HepG2 (cell line): Measurements from ENCODE around the gene NEDD8. TPM values are rescaled to one million over a fixed set of nuclear protein-coding genes. Genes with fewer than 3 reads are reported as not detected.

Experiments
- CBX2 ChIP-seq, 2 experiments: fragments of 200-600 bp in 1 of 2; sonication (generic); formaldehyde crosslinking in 1 of 2; IDR thresholded peaks; 2 replicates each; pipeline versions ENCODE4 v1.7.0 to v1.8.1; 2018 to 2022; ENCODE audit warnings: low read depth in 2 of 2, low read length in 1 of 2, mild to moderate bottlenecking in 1 of 2, missing genetic modification reagents in 1 of 2
- CEBPG ChIP-seq: IDR thresholded peaks from 2 replicates; pipeline ENCODE4 v1.6.1; 2016
- CHD4 ChIP-seq: fragments of 200-600 bp; sonication (generic); IDR thresholded peaks from 2 replicates; pipeline ENCODE4 v1.7.0; 2017; ENCODE audit warnings: mild to moderate bottlenecking, low read length, borderline replicate concordance
- ESRRA ChIP-seq: sonication (generic); formaldehyde crosslinking; IDR thresholded peaks from 2 replicates; pipeline ENCODE4 v1.5.1; 2020; ENCODE audit warnings: mild to moderate bottlenecking, low read depth, missing genetic modification reagents
- IRX3 ChIP-seq: sonication (generic); formaldehyde crosslinking; IDR thresholded peaks from 2 replicates; pipeline ENCODE4 v1.8.1; 2023; ENCODE audit warnings: mild to moderate bottlenecking, low read depth, missing genetic modification reagents, borderline replicate concordance
- MAX ChIP-seq: IDR thresholded peaks from 2 replicates; pipeline ENCODE4 v1.6.1; 2012; ENCODE audit warnings: inconsistent platforms
- MLLT10 ChIP-seq: sonication (generic); formaldehyde crosslinking; IDR thresholded peaks from 2 replicates; pipeline ENCODE4 v1.4.0; 2020; ENCODE audit warnings: missing genetic modification reagents
- NCOA1 ChIP-seq: sonication (generic); formaldehyde crosslinking; IDR thresholded peaks from 2 replicates; pipeline ENCODE4 v1.9.0; 2021; ENCODE audit warnings: missing genetic modification reagents
- PHF21A ChIP-seq: sonication (generic); formaldehyde crosslinking; IDR thresholded peaks from 2 replicates; pipeline ENCODE4 v1.5.0; 2020; ENCODE audit warnings: mild to moderate bottlenecking, missing genetic modification reagents
- POLR2A ChIP-seq, 2 experiments: IDR thresholded peaks; 2 replicates each; pipeline ENCODE4 v1.6.1; 2011; ENCODE audit warnings: low read depth in 2 of 2, low read length in 2 of 2, mild to moderate bottlenecking in 1 of 2, moderate library complexity in 1 of 2; ENCODE audit not compliant: insufficient read depth in 1 of 2
- RFXANK ChIP-seq: IDR thresholded peaks from 2 replicates; pipeline ENCODE4 v1.6.1; 2016
- ZC3H4 ChIP-seq: sonication (generic); formaldehyde crosslinking; IDR thresholded peaks from 2 replicates; pipeline ENCODE4 v1.4.0; 2020; ENCODE audit warnings: missing genetic modification reagents, borderline replicate concordance
- ZFP36L1 ChIP-seq: sonication (generic); formaldehyde crosslinking; IDR thresholded peaks from 2 replicates; pipeline ENCODE4 v1.8.0; 2022; ENCODE audit warnings: mild to moderate bottlenecking, missing genetic modification reagents, moderate library complexity
- ZFX ChIP-seq: sonication (generic); formaldehyde crosslinking; IDR thresholded peaks from 2 replicates; pipeline ENCODE4 v1.4.0; 2020; ENCODE audit warnings: mild to moderate bottlenecking, low read depth, missing genetic modification reagents, moderate library complexity
- ZMAT5 ChIP-seq: sonication (generic); formaldehyde crosslinking; IDR thresholded peaks from 2 replicates; pipeline ENCODE4 v1.5.0; 2020; ENCODE audit warnings: mild to moderate bottlenecking, low read depth, missing genetic modification reagents, borderline replicate concordance
- ZNF780A ChIP-seq: sonication (generic); formaldehyde crosslinking; IDR thresholded peaks from 2 replicates; pipeline ENCODE4 v1.8.0; 2022; ENCODE audit warnings: mild to moderate bottlenecking, missing genetic modification reagents, moderate library complexity
- polyA plus RNA-seq, 8 experiments: library from polyadenylated mRNA; depleted of rRNA in 3 of 8; stranded (reverse) in 7 of 8; unstranded in 1 of 8; fragments of >200 nt; fragmentation: Illumina TruSeq in 4 of 8; extraction: Trizol in 4 of 8; gene quantifications; 2 replicates each; pipeline versions ENCODE4 v1.2.1 to v1.2.3, GENCODE V29; 2011 to 2016; ENCODE audit warnings: low read depth in 4 of 8, missing spikeins in 1 of 8, mixed read lengths in 1 of 8; ENCODE audit not compliant: insufficient read depth in 1 of 8
- total RNA-seq, 5 experiments: library from RNA; depleted of rRNA; stranded (reverse); fragments of >200 nt; fragmentation: Illumina TruSeq; extraction: Trizol; gene quantifications; 2 replicates each; pipeline ENCODE4 v1.2.3, GENCODE V29; 2016; ENCODE audit warnings: low read depth in 1 of 5
- TF ChIP-seq, protein P1 (sequence below), 2 experiments: sonication (generic) in 1 of 2; formaldehyde crosslinking in 1 of 2; IDR thresholded peaks; 2 replicates each; pipeline versions ENCODE4 v1.4.0 to v1.6.1; 2018 to 2020; ENCODE audit warnings: missing genetic modification reagents in 2 of 2, borderline replicate concordance in 1 of 2, low read depth in 1 of 2, mild to moderate bottlenecking in 1 of 2, missing biosample characterization in 1 of 2
- TF ChIP-seq, protein P2 (sequence below): sonication (generic); formaldehyde crosslinking; IDR thresholded peaks from 2 replicates; pipeline ENCODE4 v1.8.0; 2022; ENCODE audit warnings: mild to moderate bottlenecking, missing genetic modification reagents
- TF ChIP-seq, protein P3 (sequence below): sonication (generic); formaldehyde crosslinking; IDR thresholded peaks from 2 replicates; pipeline ENCODE4 v1.9.0; 2021; ENCODE audit warnings: missing genetic modification reagents, mild to moderate bottlenecking, borderline replicate concordance
- TF ChIP-seq, protein P4 (sequence below): sonication (generic); formaldehyde crosslinking; IDR thresholded peaks from 2 replicates; pipeline ENCODE4 v1.5.1; 2020; ENCODE audit warnings: missing genetic modification reagents, mild to moderate bottlenecking, borderline replicate concordance

The NEDD8 gene
- total and polyA plus RNA-seq, 2 of the 13 experiments (the other 11 are each of a cell fraction or from before 2014, with no cell fraction given) = 535 to 713 TPM

GRCh38 chr14:24188251-24189058 lies 43.7 kb downstream of the NEDD8 start, which contains the start of gene IPO4 (continued):
- TF ChIP-seq, protein P1, sequence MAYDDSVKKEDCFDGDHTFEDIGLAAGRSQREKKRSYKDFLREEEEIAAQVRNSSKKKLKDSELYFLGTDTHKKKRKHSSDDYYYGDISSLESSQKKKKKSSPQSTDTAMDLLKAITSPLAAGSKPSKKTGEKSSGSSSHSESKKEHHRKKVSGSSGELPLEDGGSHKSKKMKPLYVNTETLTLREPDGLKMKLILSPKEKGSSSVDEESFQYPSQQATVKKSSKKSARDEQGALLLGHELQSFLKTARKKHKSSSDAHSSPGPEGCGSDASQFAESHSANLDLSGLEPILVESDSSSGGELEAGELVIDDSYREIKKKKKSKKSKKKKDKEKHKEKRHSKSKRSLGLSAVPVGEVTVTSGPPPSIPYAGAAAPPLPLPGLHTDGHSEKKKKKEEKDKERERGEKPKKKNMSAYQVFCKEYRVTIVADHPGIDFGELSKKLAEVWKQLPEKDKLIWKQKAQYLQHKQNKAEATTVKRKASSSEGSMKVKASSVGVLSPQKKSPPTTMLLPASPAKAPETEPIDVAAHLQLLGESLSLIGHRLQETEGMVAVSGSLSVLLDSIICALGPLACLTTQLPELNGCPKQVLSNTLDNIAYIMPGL (CRISPR knock-in tag; IDR thresholded peaks at IDR 0.05; ENCODE audit: borderline replicate concordance in 1 of 2, low read depth in 1 of 2) = peak; percentile 95 to 97; a peak in 3 of 4 replicates
- TF ChIP-seq CEBPG (peak; percentile 84), NCOA1 (CRISPR knock-in tag) (peak; percentile 96; the same call in 1 of the 2 replicates), ZFX (CRISPR knock-in tag) (peak; percentile 97), ZMAT5 (CRISPR knock-in tag) (no peak), IRX3 (peak; percentile 98), MAX (no peak), CBX2 (IDR thresholded peaks at IDR 0.05; ENCODE audit: low read depth, low read length) (peak; percentile 80; the same call in 1 of the 2 replicates), CBX2 (CRISPR knock-in tag; IDR thresholded peaks at IDR 0.05; ENCODE audit: low read depth) (peak; percentile 98; the same call in 1 of the 2 replicates), ESRRA (CRISPR knock-in tag) (peak; percentile 93), ZFP36L1 (CRISPR knock-in tag) (peak; percentile 81; the same call in 1 of the 2 replicates), RFXANK (peak; percentile 93; the same call in 1 of the 2 replicates), CHD4 (peak; percentile 74; the same call in 1 of the 2 replicates), PHF21A (CRISPR knock-in tag) (no peak), ZC3H4 (CRISPR knock-in tag) (peak; percentile 82; the same call in 1 of the 2 replicates), POLR2A (IDR thresholded peaks at IDR 0.05; ENCODE audit: insufficient read depth in 1 of 2, low read depth in 2 of 2, low read length in 2 of 2) (peak in 1 of 2 experiments; percentile 98; a peak in 2 of 4 replicates), ZNF780A (CRISPR knock-in tag) (no peak), MLLT10 (CRISPR knock-in tag) (no peak)
- TF ChIP-seq, protein P2, sequence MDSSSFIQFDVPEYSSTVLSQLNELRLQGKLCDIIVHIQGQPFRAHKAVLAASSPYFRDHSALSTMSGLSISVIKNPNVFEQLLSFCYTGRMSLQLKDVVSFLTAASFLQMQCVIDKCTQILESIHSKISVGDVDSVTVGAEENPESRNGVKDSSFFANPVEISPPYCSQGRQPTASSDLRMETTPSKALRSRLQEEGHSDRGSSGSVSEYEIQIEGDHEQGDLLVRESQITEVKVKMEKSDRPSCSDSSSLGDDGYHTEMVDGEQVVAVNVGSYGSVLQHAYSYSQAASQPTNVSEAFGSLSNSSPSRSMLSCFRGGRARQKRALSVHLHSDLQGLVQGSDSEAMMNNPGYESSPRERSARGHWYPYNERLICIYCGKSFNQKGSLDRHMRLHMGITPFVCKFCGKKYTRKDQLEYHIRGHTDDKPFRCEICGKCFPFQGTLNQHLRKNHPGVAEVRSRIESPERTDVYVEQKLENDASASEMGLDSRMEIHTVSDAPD (CRISPR knock-in tag) = peak; percentile 98
- TF ChIP-seq, protein P3, sequence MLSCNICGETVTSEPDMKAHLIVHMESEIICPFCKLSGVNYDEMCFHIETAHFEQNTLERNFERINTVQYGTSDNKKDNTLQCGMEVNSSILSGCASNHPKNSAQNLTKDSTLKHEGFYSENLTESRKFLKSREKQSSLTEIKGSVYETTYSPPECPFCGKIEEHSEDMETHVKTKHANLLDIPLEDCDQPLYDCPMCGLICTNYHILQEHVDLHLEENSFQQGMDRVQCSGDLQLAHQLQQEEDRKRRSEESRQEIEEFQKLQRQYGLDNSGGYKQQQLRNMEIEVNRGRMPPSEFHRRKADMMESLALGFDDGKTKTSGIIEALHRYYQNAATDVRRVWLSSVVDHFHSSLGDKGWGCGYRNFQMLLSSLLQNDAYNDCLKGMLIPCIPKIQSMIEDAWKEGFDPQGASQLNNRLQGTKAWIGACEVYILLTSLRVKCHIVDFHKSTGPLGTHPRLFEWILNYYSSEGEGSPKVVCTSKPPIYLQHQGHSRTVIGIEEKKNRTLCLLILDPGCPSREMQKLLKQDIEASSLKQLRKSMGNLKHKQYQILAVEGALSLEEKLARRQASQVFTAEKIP (CRISPR knock-in tag) = no peak
- TF ChIP-seq, protein P4, sequence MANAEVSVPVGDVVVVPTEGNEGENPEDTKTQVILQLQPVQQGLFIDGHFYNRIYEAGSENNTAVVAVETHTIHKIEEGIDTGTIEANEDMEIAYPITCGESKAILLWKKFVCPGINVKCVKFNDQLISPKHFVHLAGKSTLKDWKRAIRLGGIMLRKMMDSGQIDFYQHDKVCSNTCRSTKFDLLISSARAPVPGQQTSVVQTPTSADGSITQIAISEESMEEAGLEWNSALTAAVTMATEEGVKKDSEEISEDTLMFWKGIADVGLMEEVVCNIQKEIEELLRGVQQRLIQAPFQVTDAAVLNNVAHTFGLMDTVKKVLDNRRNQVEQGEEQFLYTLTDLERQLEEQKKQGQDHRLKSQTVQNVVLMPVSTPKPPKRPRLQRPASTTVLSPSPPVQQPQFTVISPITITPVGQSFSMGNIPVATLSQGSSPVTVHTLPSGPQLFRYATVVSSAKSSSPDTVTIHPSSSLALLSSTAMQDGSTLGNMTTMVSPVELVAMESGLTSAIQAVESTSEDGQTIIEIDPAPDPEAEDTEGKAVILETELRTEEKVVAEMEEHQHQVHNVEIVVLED (CRISPR knock-in tag) = peak; percentile 91; the same call in 1 of the 2 replicates
